DMS153 treated with DMSO at 0.1 percent for 48 hours (cell line): ENCODE measurements around the gene OPA3.

Experiments
- DNase-seq: peaks from one replicate; lab custom pipeline; 2025; ENCODE audit not compliant: unreplicated experiment; lab: John Stamatoyannopoulos, UW

OPA3 gene

DNA sequence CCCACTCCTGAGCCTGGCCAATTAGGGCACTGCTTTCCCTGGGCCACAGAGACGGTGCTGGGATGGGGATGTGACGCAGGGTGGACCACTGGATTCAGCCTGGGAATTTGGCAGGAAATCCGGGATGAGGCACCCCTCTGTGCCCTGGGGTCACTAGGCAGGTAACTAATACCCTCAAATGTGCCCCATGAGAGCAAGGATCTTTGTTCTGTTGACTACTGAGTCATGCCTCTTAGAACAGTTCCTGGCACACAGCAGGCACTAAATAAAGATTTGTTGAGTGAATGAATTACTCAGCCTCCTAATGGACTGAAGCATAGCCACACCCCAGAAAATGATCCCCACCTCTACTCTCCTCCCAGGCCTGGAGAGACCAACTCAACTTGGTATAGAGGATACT, 15.9 kb downstream of the OPA3 start:
- DNase-seq = no peak

- DNase-seq = no peak
These were observed 17.0 kb downstream of the OPA3 start for GRCh38 chr19:45567609-45568008.

- no peak for DNase-seq
These were observed 20.3 kb downstream of the OPA3 start for GRCh38 chr19:45564131-45564780.

DNA sequence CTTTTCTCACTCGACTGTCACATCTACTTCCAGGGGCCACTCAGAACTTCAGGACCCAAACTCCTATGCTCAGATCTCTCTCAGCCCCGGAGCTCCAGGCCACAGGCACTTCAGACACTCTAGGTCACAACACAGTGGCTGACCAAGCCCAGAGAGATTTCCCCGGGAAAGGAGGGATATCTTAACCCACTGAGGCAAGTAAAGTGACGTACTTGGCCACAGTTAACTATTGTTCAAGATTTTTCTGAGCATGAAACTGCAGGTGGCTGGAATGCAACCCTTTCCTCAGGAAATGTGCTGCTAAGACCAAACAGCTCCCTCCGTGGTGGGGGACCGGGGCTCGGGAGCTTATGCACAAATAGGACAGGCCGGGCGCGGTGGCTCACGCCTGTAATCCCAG, 23.9 kb downstream of the OPA3 start:
- no peak for DNase-seq

GRCh38 chr19:45560038-45560437, 24.6 kb downstream of the OPA3 start:
- no peak for DNase-seq

DNA sequence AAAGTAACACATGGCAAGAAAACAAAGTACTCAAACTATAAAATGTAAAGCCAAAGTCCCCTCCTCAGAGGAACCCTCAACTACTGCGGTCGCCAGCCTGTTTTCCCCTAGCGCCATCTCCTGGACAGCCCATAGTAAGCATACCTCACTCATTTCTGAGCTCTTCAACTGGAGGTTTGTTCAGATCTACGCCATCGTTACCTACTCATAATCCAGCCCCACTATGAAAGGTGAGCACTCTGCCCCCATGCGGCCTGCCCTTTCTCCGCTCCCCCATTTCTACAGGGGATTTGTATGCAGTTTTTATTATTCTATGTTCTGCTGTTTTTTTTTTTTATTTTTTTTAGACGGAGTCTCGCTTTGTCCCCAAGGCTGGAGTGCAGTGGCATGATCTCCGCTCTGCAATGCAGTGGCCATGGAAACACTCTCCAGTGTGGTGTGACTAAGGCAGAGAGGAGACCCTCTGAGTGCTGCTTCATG, 26.2 kb downstream of the OPA3 start:
- DNase-seq = no peak

DNA sequence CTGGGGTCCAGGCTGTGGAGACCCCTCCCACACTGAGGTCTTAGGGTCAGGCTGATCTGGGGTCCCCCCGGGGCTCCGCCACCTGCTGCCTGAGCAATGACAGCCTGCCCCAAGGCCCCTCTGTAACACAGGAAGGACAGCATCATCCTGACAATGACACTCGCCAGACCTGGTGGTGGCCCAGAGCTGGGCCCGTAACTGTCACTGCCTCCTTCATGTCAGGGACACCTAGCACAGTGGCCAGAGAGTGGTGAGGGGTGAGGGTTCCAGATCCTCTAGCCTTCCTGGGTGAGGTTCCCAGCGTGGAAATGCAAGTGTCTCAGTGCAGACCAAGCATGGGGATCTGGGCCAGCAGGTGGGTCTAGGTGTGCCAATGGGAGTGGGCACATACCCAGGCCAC, 27.8 kb downstream of the OPA3 start:
- DNase-seq = no peak

DNA sequence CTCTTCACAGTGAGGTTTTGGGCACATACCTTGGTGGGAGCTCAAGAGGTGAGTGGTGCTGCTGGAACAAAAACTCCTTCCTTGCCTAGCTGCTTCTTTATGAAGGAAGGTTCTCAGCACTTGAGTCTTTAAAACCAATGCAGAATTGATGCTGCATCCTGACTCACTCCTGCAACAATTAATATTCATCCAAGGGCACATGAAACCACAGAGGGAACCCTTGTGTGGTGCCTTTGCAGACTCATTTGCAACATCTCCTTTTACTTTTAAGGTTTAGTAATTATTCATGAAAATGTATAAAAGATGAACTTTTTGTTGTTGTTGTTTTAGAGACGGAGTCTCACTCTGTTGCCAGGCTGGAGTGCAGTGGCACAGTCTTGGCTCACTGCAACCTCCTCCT, 30.1 kb downstream of the OPA3 start:
- no peak for DNase-seq

DNA sequence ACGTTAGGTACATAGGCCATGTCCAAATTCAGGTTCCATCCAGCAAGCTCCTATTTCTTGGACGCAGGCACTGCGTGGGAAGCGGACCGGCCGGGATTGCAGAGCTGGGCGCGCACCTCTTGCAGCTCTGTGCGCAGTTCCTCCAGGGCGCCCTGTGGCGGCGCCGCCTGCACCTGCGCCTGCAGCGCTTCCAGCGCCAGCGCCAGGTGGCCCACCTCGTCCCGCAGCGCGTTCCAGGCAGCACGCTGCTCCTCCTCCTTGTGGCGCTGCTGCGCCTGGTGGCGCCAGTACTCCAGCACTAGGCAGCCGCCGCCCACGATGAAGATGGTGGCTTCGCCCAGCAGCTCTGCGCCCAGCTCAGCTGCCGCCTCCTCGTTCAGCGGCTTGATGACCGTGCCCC, 31.1 kb downstream of the OPA3 start:
- no peak for DNase-seq

DNA sequence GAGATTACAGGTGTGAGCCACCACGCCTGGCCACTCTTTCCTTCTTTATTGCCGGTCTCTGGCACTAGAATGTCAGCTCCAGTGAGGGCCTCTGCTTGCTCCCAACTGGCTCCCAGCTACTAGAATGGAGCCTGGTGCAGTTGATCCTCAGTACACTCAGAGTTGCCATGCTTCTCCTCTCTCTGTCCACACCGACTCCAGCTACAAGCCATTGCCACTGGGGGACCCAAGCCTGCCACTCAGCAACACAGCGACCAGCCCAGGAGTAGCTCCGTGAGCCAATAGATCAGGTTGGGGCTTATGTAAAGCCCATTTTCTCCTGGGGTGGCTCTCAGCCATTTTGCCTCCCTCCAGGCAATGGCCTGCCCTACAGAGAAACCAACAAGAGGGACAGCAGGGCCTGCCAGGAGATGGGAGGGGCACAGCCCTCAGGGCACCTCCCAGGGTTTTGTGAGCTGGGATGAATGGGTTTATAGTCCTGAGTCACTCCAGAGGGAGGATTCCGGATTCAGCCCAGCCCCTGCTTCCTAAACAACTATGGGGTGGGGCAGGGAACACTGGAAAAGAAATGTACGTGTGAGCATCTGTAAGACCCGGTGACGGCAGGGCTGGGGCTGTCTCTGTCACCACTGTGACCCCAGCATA, 36.5 kb downstream of the OPA3 start:
- DNase-seq = no peak

- DNase-seq = no peak
These were observed 37.3 kb downstream of the OPA3 start for GRCh38 chr19:45547211-45547770.

- DNase-seq = no peak
These were observed 42.4 kb downstream of the OPA3 start for GRCh38 chr19:45542234-45542668.

DNA sequence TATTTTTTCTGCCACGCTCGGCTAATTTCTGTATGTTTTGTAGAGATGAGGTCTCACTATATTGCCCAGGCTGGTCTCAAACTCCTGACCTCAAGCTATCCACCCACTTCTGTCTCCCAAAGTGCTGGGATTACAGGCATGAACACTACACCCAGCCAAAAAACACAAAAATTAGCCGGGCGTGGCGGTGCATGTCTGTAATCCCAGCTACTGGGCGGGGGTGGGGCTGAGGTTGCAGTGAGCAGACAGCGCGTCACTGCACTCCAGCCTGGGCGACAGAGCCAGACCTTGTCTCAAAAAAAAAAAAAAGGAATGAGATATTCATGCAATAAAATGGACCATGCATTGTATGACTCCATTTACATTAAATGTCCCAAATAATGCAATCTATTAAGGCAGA, 45.1 kb downstream of the OPA3 start:
- DNase-seq = no peak

GRCh38 chr19:45531349-45531748, 53.3 kb downstream of the OPA3 start:
- DNase-seq = no peak

- no peak for DNase-seq
These were observed 55.2 kb downstream of the OPA3 start for GRCh38 chr19:45529420-45529785.

GRCh38 chr19:45528744-45529419, 55.7 kb downstream of the OPA3 start:
- peak; percentile 41 for DNase-seq

- no peak for DNase-seq
These were observed 56.4 kb downstream of the OPA3 start for GRCh38 chr19:45528149-45528743.

- DNase-seq = no peak
These were observed 56.9 kb downstream of the OPA3 start for GRCh38 chr19:45527731-45528130.

DNA sequence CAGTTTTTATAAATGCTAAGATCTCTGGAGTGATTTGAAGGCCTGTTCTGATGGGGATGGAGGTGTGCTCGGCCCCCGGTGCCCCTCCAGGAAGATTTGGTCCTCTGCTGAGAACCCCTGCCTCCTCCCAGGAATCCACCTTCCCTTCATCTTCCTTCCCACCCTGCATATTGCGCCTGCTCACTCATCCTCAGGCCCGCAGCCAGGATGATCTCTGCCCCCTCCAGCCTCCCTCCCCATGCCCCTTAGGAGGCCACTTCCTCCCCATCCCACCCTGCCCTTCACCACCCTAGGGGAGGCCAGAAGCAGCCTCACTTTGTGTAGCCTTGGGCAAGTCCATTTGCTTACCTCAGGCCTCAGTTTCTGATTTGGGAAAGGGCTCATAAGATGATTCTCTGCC, 57.6 kb downstream of the OPA3 start:
- no peak for DNase-seq

- DNase-seq = no peak
These were observed 58.5 kb downstream of the OPA3 start for GRCh38 chr19:45526143-45526542.

- DNase-seq = no peak
These were observed 60.0 kb downstream of the OPA3 start for GRCh38 chr19:45524575-45525129.
